MM.1S (cell line): ENCODE data around the gene ATF2.

ENCODE experiments used
- CTCF ChIP-seq: fragments of 300-600 bp; sonication (generic); IDR thresholded peaks from 2 replicates; pipeline ENCODE4 v1.5.1; 2016; ENCODE audit warnings: antibody characterized with exemption, low read length, mixed read lengths
- EZH2phosphoT487 ChIP-seq: fragments of 300-600 bp; sonication (generic); IDR thresholded peaks from 2 replicates; pipeline ENCODE4 v1.6.1; 2018; ENCODE audit warnings: antibody characterized with exemption, low read length

GRCh38 chr2:175147186-175147585 lies 20.8 kb downstream of the ATF2 start:
- no peak for TF ChIP-seq CTCF
- no peak for TF ChIP-seq EZH2phosphoT487
